HG03175 (cell line): ENCODE results near the gene GATA5.

Experiments
- ATAC-seq: cut with Tn5 transposase; IDR thresholded peaks from one replicate; pipeline ENCODE4 v1.9.1; 2021; ENCODE audit warnings: mild to moderate bottlenecking, moderate library complexity; ENCODE audit not compliant: unreplicated experiment

GATA5 gene

DNA sequence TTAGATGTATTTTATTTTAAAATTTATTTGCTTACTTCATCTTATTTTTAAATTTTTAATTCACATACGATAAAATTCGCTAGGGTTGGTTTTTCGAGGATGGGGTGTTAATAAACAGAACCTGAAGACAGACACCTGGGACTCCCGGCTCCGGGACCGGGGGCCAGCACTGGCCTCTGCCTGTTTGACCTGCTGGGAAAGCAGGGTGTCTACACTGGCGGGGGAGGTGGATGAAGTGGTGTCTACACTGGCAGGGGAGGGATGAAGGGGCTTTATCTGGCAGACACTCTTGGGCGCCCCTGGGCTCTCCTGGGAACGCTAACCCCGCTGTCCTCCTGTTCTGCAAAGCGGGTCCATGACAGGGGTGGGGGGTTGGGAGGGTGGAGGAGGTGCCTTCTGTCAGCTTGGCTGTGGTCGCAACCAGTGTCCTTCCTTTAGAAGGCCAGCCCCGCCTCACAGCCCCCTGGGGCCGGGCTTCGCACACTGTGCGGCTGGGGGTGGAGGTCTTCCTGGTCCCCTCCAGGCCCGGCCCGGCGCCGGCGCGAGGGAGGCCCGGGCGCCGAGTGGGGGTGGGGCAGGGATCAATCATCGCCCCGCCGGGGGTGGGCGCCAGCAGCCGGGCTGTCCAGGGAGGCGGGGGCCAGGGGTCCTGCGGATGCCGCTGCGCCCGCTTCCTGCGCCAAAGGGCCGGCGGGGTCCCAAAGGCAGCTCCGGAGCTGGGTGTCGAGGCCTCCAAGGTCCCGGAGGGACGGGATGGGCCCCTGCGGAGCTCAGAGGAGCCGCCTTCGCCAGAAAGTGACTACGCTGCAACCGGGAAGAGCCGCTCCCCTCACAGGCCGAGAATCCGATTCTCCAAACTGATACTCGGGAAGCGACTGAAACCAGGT is 1.8 kb downstream of the GATA5 start:
- ATAC-seq = no peak

DNA sequence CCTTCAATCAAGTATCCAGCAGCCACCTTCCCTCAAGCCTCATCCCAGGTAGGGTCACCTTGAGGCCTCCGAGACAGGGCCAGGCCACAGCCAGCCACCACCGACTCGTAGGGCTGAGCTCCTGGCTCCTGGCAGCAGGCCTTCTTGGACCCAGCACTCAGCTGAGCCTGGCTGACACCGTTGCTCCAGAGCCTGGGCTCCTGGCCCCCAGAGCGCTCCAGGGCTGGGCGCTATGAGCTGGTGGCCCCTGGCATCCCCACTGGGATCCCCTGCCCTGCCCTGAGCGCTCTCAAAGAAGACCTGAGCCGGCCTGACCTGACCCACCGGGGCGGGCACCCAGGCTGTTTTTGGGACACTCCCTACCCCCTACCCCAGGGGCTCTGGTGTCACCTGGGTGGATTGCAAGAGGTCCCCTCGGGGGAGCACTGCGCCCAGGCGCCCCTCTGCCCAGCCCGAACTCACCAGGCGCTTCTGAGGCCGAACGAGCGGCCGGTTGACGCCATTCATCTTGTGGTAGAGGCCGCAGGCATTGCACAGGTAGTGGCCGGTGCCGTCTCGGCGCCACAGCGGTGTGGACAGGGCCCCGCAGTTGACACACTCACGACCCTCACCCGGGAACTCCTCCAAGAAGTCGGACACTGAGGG is 2.7 kb downstream of the GATA5 start:
- no peak for ATAC-seq

DNA sequence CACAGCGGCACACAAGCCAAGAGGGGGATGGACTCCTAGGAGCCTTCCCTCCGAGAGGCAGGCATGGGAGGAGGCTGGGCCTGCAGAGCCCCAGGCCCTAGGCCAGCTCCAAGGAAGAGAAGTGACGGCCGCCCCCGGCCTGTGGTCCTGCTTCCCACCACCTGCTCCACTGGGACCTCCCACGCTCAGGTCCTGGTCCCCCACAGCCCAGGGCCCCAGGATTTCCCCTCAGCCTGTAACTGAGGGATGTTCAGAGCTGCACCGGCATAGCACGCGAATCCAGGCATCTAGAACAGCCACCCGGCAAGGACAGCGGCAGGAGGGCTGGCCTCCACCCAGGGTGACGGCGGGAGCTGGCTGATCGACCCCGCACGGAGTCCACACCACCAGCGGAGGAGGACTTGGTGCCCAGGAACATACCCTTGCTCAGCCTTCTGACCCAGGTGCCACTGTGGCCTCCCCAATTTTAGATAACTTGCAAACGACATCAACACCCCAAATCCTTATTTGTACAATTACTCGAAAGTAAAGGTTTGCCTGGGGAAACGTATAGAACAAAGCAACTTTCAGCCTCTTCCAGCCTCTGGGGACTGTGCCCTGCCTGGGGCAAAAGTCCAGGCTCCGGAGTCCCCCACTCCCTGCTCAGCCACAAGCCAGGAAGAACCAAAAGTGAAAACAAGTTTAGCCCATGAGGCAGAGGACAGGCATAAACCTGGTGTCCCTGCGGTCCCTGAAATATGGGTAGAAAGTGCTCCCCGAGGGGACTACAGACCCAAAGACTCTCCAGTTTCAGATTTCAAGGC is 3.5 kb downstream of the GATA5 start:
- ATAC-seq = no peak

GRCh38 chr20:62470459-62470858 is 5.3 kb downstream of the GATA5 start:
- no peak for ATAC-seq

DNA sequence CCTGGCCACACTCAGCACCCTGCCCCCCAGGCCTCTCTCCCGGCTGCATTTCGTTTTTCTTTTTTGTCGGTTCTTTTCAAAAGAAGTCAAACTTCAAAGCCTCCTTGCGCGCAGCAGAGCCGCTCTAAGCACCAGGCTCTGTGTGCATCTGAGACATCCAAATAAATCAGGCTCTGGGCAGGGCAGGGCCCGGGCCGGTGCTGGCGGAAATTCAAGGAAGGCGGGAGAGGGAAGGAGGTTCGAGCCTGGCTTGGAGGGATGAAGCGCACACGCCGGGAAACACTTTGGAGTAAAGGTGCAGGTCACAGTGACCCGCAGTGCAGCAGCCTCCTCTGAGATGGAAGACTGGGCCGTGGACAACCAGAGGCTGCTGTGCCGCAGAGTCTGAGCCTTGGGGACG is 5.8 kb downstream of the GATA5 start:
- ATAC-seq = no peak

DNA sequence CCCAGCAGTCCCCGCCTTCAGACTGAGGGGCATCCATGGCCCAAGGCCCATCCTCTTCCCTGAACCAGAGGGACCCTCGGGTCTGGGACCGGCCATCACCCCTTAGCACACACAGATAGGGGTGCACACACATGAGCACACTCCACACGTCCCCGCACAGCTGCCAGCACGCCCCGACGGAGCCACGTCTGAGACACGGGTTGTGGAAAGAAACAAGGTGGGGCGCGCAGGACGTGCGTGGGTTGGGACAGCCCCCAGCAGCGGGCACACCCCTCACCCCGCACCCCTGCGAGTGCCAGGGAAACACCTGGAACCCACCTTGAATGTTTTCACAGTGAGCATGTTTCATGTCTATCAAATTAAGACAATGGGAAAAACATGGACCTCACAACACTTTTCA is 6.4 kb downstream of the GATA5 start:
- ATAC-seq = no peak

DNA sequence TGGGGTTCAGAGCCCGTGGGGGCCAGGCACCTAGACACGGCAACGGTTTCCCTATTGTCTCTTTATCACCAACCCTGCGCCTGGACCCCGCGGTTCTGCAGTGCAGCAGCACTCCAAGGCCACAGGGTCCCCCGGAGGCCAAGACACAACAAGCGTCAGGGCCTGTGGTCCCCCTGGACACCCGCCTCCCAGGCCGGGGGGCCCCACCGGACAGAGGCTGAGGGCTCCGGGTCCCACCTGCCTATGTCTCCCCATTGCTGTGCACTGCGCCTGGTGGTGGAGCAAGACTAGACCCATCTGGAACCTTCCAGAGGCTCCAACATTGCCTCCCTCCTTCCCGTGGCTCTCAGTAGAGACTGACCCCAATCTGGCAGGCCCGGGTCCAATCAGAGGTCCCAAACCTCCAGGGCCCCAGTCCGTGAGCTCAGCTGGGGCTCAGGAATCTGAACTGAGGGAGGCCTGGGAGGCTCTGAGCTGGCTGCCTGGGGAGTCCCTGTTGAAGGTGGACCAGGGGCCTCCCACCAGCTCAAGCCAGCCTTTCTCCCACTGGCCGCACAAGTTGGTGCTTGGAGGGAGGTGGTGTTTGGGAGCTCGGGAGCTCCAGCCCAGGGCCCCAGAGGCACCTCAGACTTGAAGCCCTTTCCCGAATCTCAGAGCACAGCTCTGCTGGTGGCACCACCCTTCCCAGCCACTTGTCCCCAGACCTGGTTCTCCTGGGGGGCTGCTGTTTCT is 8.8 kb downstream of the GATA5 start:
- ATAC-seq = no peak

GRCh38 chr20:62466072-62466760 is 9.6 kb downstream of the GATA5 start:
- ATAC-seq = no peak

DNA sequence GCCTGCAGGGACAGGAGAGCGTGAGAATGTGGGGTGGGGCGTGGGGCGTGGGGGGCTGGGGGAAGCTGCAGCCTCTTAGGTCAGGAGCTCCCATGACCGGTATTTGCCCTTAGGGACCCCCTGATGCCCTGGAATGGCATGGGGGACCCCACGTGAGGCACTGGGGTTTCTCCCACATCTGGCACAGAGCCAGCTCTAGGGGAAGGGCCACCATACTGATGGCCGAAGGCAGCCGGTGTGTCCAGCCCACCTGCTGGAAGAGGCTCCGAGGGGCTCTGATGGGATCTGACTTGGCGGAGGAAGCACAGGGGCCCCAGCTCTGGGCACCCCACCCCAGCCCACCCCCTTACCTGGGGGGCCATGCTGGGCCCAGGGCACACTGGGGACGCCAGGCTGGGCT is 10.8 kb downstream of the GATA5 start:
- ATAC-seq = no peak

- ATAC-seq = no peak
Observed at GRCh38 chr20:62464425-62464770, 11.4 kb downstream of the GATA5 start.

DNA sequence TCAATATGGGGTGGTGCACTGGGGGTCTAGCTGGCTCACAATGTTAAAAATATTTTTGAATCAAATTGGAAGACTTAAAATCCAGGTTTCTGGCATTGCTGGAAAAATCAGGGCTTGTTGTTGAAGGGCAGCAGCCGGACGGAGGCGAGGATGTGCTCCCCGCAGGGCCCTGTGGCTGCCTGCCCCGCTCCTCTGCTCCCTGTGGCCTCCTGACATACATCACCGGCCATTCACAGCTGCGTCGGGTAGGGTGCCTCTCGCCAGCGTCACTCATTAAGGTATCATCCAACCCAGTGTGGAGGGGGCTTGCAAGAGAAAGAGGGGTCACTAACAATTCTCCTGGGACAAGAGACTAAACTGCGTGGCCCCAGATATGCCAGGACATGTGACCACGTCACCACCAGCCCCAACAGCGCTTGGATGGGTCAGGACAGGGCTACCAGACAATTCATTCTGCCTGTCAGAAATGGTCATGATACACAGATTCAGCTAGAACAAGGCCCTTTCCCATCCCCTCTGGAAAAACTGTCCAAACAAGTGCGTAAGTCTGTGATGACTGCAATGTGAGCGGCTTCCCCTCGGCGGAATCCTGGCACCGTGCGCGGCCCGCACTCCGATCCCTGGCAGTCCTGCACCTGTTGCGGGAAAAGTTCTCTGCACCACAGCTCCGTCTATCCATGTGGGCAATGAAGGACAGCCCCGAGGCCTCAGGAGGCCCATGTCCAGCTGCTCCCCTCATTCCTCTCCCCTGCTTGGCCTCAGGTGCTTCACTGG is 12.0 kb downstream of the GATA5 start:
- ATAC-seq = no peak

- ATAC-seq = no peak
Observed at GRCh38 chr20:62462976-62463592, 12.7 kb downstream of the GATA5 start.

DNA sequence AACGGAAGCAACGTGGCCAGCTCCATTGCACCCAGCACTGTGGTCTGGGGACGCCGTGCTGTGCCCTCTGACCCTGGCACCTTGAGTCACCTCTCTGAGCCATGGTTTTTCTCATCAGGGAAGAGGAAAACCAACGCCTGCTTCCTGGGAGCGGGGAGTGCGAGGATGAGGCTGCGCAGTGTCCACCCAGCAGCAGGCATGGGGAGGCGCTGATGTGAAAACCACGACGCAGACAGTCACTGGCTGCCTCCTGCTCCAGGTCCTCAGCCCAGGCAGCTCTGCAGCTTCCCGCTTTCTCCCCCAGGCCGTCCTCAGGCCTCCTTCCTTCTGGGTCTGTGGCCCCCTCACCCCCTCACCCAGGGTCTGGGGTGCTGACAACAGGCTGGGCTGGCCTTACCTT is 14.0 kb downstream of the GATA5 start:
- ATAC-seq = no peak

DNA sequence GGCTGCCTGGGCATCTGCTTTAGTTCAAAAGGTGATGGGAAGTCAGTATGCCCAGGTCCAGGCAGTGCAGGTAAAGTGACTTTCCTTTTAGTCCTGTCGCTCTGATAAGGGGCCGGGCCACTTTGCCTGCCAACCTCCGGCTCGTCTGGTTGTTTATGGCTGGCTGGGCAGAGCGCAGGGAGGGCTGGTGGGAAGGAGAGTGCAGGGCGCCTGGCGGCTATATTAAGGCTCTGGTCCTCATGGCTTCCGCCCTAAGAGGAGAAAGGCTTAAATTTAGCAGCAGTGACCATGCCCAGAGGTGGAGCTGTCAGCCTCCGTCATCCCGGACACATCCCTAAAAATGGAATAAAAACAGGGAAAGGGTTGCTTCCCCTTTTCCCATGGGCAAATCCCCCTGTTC is 14.6 kb downstream of the GATA5 start:
- ATAC-seq = no peak

- ATAC-seq = no peak
Observed at GRCh38 chr20:62460678-62461077, 15.1 kb downstream of the GATA5 start.

DNA sequence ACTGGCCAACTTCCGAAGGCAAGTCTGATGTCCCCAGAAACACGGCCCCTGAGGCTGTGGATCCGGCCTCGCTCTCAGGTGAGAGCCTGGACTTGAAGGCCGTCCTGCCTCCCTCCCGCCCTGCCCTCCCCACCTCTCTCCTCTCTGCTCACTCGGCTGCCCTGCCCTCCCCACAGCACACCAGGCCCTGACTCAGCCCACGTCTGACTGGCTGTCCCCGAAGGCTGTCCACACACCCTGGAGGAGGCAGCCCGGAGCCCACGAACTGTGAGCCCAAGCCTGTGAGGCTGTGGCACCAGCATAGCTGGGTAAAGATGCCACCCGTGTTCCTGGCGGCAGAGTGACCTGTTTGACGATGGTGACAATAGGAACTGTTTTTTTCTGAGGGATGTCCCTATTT is 16.3 kb downstream of the GATA5 start:
- no peak for ATAC-seq

DNA sequence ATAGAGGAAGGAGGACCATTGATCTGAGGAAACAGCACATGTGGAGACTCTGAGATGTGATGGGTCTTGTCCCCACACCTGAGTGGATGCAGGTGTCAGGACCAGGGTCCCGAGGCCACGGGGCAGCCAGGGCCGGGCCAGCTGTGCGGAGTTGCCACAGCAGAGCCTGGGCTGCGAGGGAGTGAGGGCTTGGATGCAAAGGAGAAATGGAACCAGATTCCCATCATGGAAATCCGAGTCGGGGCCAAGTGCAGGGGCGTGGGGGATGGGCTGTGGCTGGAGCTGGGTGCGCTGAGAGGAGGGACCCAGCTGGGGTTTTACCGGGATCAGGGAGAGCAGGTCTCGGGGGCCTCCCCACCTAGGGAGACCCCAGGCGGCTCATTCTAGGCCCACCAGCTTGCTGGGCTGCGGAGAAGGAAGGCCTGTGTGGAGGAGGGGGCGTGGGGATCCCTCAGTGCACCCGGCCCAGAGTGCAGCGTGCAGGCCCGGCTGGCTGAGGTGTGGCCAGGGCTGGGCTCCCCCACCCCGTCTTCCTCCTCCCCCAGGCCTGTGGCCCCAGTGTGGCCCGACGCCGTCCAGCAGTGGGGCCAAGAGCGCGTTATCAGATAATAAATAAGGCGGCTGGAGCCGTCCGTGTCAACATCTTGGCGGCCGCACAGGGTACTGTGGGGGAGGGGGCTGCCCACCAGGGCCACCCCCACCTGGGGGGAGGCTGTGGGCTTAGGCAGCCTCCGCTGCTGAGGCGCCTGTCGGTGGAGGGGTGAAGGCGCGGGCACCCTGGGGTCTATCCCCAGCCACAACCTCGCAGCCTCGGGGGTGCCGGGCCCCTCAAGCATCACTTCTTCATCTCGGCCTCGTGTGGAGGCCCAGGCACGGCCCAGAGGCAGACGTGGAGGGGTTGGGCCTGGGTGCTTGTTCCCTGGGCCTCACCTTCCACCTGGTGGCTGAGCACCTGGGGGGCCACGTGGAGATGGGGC is 17.2 kb downstream of the GATA5 start:
- no peak for ATAC-seq

DNA sequence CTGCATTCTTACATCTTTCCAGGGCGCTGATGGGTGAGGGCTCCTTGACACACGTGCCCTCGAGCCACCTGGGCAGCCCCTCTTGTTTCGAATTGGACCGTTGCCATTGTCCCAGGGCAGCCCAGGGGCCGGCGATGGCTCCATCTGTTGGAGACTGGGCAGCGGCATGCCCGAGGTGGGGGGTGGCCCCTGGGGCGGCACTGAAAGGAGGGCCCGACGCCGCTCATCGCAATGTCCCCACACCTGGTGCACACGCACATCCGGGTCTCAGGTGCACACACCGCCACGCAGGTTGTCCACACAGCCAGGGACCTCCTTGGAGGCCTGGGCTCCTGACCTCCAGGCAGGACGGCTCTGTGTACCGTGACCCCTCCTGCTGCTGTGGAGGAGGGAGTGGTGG is 18.0 kb downstream of the GATA5 start:
- no peak for ATAC-seq
